Esophagus muscularis mucosa (tissue), 4 donors: ENCODE measurements around the gene ARHGAP8.

Experiments
- EP300 ChIP-seq: sonication (generic); formaldehyde crosslinking; IDR thresholded peaks from one replicate; pipeline ENCODE4 v1.6.1; 2017; ENCODE audit warnings: antibody characterized with exemption
- POLR2A ChIP-seq: fragments of 450-650 bp; IDR thresholded peaks from one replicate; pipeline ENCODE4 v1.6.1; 2017; ENCODE audit warnings: antibody characterized with exemption, moderate library complexity, mild to moderate bottlenecking, low read depth
- POLR2AphosphoS5 ChIP-seq, 2 donors: sonication (generic); formaldehyde crosslinking; IDR thresholded peaks; one replicate each; pipeline ENCODE4 v1.6.1; 2017; ENCODE audit warnings: antibody characterized with exemption in 2 of 2
- TF ChIP-seq, protein P1 (sequence below), 3 experiments: fragments of 200-600 bp in 2 of 3; fragments of 450-650 bp in 1 of 3; sonication (generic) in 2 of 3; IDR thresholded peaks; one replicate each; pipeline ENCODE4 v1.5.1; 2017 to 2019; ENCODE audit warnings: antibody characterized with exemption in 3 of 3, mild to moderate bottlenecking in 2 of 3, moderate library complexity in 1 of 3

GRCh38 chr22:44895296-44896055, 143.1 kb downstream of the ARHGAP8 start:
- TF ChIP-seq, protein P1, sequence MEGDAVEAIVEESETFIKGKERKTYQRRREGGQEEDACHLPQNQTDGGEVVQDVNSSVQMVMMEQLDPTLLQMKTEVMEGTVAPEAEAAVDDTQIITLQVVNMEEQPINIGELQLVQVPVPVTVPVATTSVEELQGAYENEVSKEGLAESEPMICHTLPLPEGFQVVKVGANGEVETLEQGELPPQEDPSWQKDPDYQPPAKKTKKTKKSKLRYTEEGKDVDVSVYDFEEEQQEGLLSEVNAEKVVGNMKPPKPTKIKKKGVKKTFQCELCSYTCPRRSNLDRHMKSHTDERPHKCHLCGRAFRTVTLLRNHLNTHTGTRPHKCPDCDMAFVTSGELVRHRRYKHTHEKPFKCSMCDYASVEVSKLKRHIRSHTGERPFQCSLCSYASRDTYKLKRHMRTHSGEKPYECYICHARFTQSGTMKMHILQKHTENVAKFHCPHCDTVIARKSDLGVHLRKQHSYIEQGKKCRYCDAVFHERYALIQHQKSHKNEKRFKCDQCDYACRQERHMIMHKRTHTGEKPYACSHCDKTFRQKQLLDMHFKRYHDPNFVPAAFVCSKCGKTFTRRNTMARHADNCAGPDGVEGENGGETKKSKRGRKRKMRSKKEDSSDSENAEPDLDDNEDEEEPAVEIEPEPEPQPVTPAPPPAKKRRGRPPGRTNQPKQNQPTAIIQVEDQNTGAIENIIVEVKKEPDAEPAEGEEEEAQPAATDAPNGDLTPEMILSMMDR (IDR thresholded peaks at IDR 0.05) = no peak
- TF ChIP-seq EP300 (no peak), POLR2AphosphoS5 (IDR thresholded peaks at IDR 0.05) (no peak), POLR2A (no peak)
